RWPE1 (cell line): ENCODE measurements around the gene PAK2.

Experiments
- CTCF ChIA-PET: fragments of 350-600 bp; sonication (Branson Sonifier 250); formaldehyde crosslinking; extraction: SDS; loops from one replicate; lab custom pipeline; 2021; lab: Yijun Ruan, JAX
- POLR2A ChIA-PET: fragments of 400-600 bp; formaldehyde crosslinking; extraction: SDS; loops from one replicate; lab custom pipeline; 2020; ENCODE audit warnings: antibody characterized with exemption; ENCODE audit not compliant: low non-redundant PET; lab: Yijun Ruan, JAX
- DNase-seq: peaks from one replicate; pipeline ENCODE4 v3.0.0; 2012; ENCODE audit warnings: low spot score
- H3K27ac ChIP-seq: fragments of 450-650 bp; 2 replicates; pipeline ENCODE4 v1.5.1; 2017
- CTCF ChIP-seq: fragments of 450-650 bp; conservative IDR thresholded peaks from 2 replicates; pipeline ENCODE4 v1.5.1; 2017; ENCODE audit warnings: low read depth, mild to moderate bottlenecking

Gene PAK2

GRCh38 chr3:196739671-196740480 lies at the start of gene PAK2:
Gene PAK2 (plus strand): TSS chr3:196739857. CDS start chr3:196782647, 42,790 bp downstream.
- ChIA-PET CTCF (interaction anchor here (0.7 to 1.1 kb wide), 3 partner anchors 129 to 660 kb away, joined by 3 to 4 read pairs (median 3); partner anchors contain the start of gene NCBP2), POLR2A (interaction anchor here (0.6 to 1.2 kb wide), 4 partner anchors 10 to 205 kb away, joined by 3 to 5 read pairs (median 4); partner anchors contain the start of genes CEP19 and PIGX)
- DNase-seq = peak; percentile 90

GRCh38 chr3:196689941-196690660 lies 49.6 kb upstream of the PAK2 start:
- CTCF ChIA-PET = no interaction called here
- DNase-seq = no peak
- TF ChIP-seq CTCF = no peak
- POLR2A ChIA-PET = no interaction called here
- no peak overlapping the region for H3K27ac ChIP-seq

More at GRCh38 chr3:196739671-196740480, at the start of gene PAK2:
- H3K27ac ChIP-seq = peak within 1 kb of the TSS; percentile 95
- TF ChIP-seq CTCF = no peak

GRCh38 chr3:196691386-196691785 lies 48.3 kb upstream of the PAK2 start:
- H3K27ac ChIP-seq = no peak overlapping the region
- no peak for DNase-seq
- CTCF ChIA-PET = interaction anchor here (1.4 kb wide), 1 partner anchor 82 kb away, joined by 5 read pairs; no protein-coding TSS in a partner anchor
- POLR2A ChIA-PET = no interaction called here
- TF ChIP-seq CTCF = no peak

DNA sequence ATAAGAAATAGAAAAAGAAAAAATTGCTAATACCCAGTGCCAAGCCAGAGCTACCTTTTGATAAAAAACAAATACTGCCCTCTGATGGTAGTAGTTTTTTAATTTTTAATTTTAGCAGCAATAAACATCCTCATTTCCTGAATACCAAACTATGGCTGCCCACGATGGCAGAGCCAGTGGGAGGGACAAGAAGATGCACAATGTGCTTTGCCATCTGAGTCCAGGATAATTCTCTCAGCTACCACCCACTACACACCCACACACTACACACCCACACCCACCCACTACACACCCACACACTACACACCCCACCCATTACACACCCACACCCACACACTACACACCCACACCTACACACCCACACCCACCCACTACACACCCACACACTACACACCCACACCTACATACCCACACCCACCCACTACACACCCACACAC lies 45.4 kb upstream of the PAK2 start:
- TF ChIP-seq CTCF = no peak
- CTCF ChIA-PET = interaction anchor here (0.5 to 1.2 kb wide), 4 partner anchors 9 to 182 kb away, joined by 3 to 6 read pairs (median 4); no protein-coding TSS in a partner anchor
- DNase-seq = peak; percentile 26
- no peak overlapping the region for H3K27ac ChIP-seq
- POLR2A ChIA-PET = no interaction called here

- ChIA-PET CTCF (no interaction called here), POLR2A (no interaction called here)
- TF ChIP-seq CTCF = no peak
- no peak overlapping the region for H3K27ac ChIP-seq
- DNase-seq = no peak
These were observed 44.5 kb upstream of the PAK2 start for GRCh38 chr3:196694941-196695848.
